Activated T-helper 2 cell treated with anti-CD3 and anti-CD28 coated beads, Interferon-gamma antibody, Interleukin-2, Interleukin-4, amounts not matched to agents 10 μg/mL and 5 μg/mL and 100 μg/mL, durations not matched to agents 14 hours and 24 hours and 36 hours (primary cell): ENCODE measurements around the gene ALK. TPM values are rescaled to one million over a fixed set of nuclear protein-coding genes. Genes with fewer than 3 reads are reported as not detected.
"Not testable (repeated sequence)": the region's sequence is repeated elsewhere in the genome, so short reads cannot be mapped to it uniquely, and the experiment has no call there.

Source experiments
- DNase-seq: peaks from one replicate; pipeline ENCODE4 v3.0.0; 2021; ENCODE audit warnings: low spot score
- H3K27ac Mint-ChIP-seq: one replicate; pipeline ENCODE4 v1.8.0; 2021; ENCODE audit warnings: mixed read lengths
- H3K27me3 Mint-ChIP-seq: one replicate; pipeline ENCODE4 v1.8.0; 2021; ENCODE audit warnings: low read depth, mixed read lengths
- H3K36me3 Mint-ChIP-seq: one replicate; pipeline ENCODE4 v1.8.0; 2021; ENCODE audit warnings: low read depth, mixed read lengths
- H3K4me1 Mint-ChIP-seq: one replicate; pipeline ENCODE4 v1.8.0; 2021; ENCODE audit warnings: low read depth, mixed read lengths
- H3K4me3 Mint-ChIP-seq: one replicate; pipeline ENCODE4 v1.8.0; 2021; ENCODE audit warnings: low read depth, mild to moderate bottlenecking, moderate library complexity, mixed read lengths
- H3K9me3 Mint-ChIP-seq: one replicate; pipeline ENCODE4 v1.8.0; 2021; ENCODE audit warnings: mixed read lengths
- intact Hi-C: fragments of 100-400 bp; cut with micrococcal nuclease; formaldehyde crosslinking; loops from one replicate; pipeline ENCODE4 v1.15.1; 2023
- total RNA-seq: library from RNA; stranded (reverse); gene quantifications from 2 replicates; pipeline ENCODE4 v1.2.3, GENCODE V29; 2022

Gene ALK
- total RNA-seq, 1 donor from 2014 or later = not detected

GRCh38 chr2:29269095-29269764 lies 652.2 kb downstream of the ALK start:
- Mint-ChIP-seq H3K4me3 (no peak overlapping the region), H3K36me3 (no peaks in the 10 kb centered on the region), H3K9me3 (no peaks in the 10 kb centered on the region), H3K4me1 (no peaks in the 10 kb centered on the region), H3K27ac (no peak overlapping the region), H3K27me3 (peaks cover 7% of the 10 kb centered on the region)
- no peak for DNase-seq
- intact Hi-C loops = no loop called here

- H3K27me3 Mint-ChIP-seq = peaks cover 2% of the 10 kb centered on the region
- H3K27ac Mint-ChIP-seq = no peak overlapping the region
- intact Hi-C loops = no loop called here
- no peak for DNase-seq
- no peak overlapping the region for H3K4me3 Mint-ChIP-seq
- no peaks in the 10 kb centered on the region for H3K36me3 Mint-ChIP-seq
- H3K9me3 Mint-ChIP-seq = no peaks in the 10 kb centered on the region
- no peaks in the 10 kb centered on the region for H3K4me1 Mint-ChIP-seq
Observed at GRCh38 chr2:29267720-29268119, 653.7 kb downstream of the ALK start.

- no peak for DNase-seq
- Mint-ChIP-seq H3K9me3 (no peaks in the 10 kb centered on the region), H3K36me3 (no peaks in the 10 kb centered on the region), H3K27me3 (peaks cover 16% of the 10 kb centered on the region), H3K4me3 (no peak overlapping the region), H3K27ac (no peak overlapping the region), H3K4me1 (peaks cover 5% of the 10 kb centered on the region)
- intact Hi-C loops = no loop called here
Observed at GRCh38 chr2:29263886-29264285, 657.5 kb downstream of the ALK start.

- intact Hi-C loops = no loop called here
- peaks cover 21% of the 10 kb centered on the region for H3K27me3 Mint-ChIP-seq
- no peaks in the 10 kb centered on the region for H3K36me3 Mint-ChIP-seq
- no peak overlapping the region for H3K4me3 Mint-ChIP-seq
- H3K27ac Mint-ChIP-seq = no peak overlapping the region
- no peak for DNase-seq
- no peaks in the 10 kb centered on the region for H3K9me3 Mint-ChIP-seq
- peaks cover 5% of the 10 kb centered on the region for H3K4me1 Mint-ChIP-seq
Observed at GRCh38 chr2:29262681-29263260, 658.6 kb downstream of the ALK start.

- Mint-ChIP-seq H3K4me3 (no peak overlapping the region), H3K4me1 (peaks cover 5% of the 10 kb centered on the region), H3K27ac (no peak overlapping the region), H3K27me3 (peaks cover 19% of the 10 kb centered on the region), H3K36me3 (no peaks in the 10 kb centered on the region), H3K9me3 (no peaks in the 10 kb centered on the region)
- no peak for DNase-seq
- intact Hi-C loops = no loop called here
Observed at GRCh38 chr2:29261003-29261402, 660.4 kb downstream of the ALK start.

GRCh38 chr2:29260142-29260772 lies 661.1 kb downstream of the ALK start:
- H3K4me3 Mint-ChIP-seq = no peak overlapping the region

GRCh38 chr2:29259221-29259620 lies 662.2 kb downstream of the ALK start:
- H3K36me3 Mint-ChIP-seq = no peaks in the 10 kb centered on the region
- peaks cover 23% of the 10 kb centered on the region for H3K27me3 Mint-ChIP-seq
- H3K4me1 Mint-ChIP-seq = peaks cover 5% of the 10 kb centered on the region
- intact Hi-C loops = no loop called here
- H3K9me3 Mint-ChIP-seq = no peaks in the 10 kb centered on the region
- DNase-seq = no peak
- H3K4me3 Mint-ChIP-seq = no peak overlapping the region
- no peak overlapping the region for H3K27ac Mint-ChIP-seq

More at GRCh38 chr2:29260142-29260772, 661.1 kb downstream of the ALK start:
- intact Hi-C loops = no loop called here
- DNase-seq = no peak
- no peaks in the 10 kb centered on the region for H3K9me3 Mint-ChIP-seq
- peaks cover 5% of the 10 kb centered on the region for H3K4me1 Mint-ChIP-seq
- H3K27ac Mint-ChIP-seq = no peak overlapping the region
- H3K36me3 Mint-ChIP-seq = no peaks in the 10 kb centered on the region
- peaks cover 23% of the 10 kb centered on the region for H3K27me3 Mint-ChIP-seq

GRCh38 chr2:29255004-29255403 lies 666.4 kb downstream of the ALK start:
- Mint-ChIP-seq H3K27ac (no peak overlapping the region), H3K9me3 (no peaks in the 10 kb centered on the region), H3K36me3 (no peaks in the 10 kb centered on the region), H3K4me3 (no peak overlapping the region), H3K27me3 (peaks cover 10% of the 10 kb centered on the region), H3K4me1 (no peaks in the 10 kb centered on the region)
- intact Hi-C loops = no loop called here
- no peak for DNase-seq

- intact Hi-C loops, H3K36me3 Mint-ChIP-seq, H3K9me3 Mint-ChIP-seq, DNase-seq, H3K4me3 Mint-ChIP-seq, H3K27me3 Mint-ChIP-seq, H3K27ac Mint-ChIP-seq, H3K4me1 Mint-ChIP-seq: not testable (repeated sequence)
Observed at GRCh38 chr2:29253495-29254275, 667.7 kb downstream of the ALK start.

- Mint-ChIP-seq H3K4me1 (no peaks in the 10 kb centered on the region), H3K4me3 (no peak overlapping the region), H3K36me3 (no peaks in the 10 kb centered on the region), H3K27ac (no peak overlapping the region), H3K27me3 (peaks cover 4% of the 10 kb centered on the region), H3K9me3 (no peaks in the 10 kb centered on the region)
- DNase-seq = no peak
- intact Hi-C loops = no loop called here
Observed at GRCh38 chr2:29253026-29253425, 668.4 kb downstream of the ALK start.

- Mint-ChIP-seq H3K9me3 (no peaks in the 10 kb centered on the region), H3K27me3 (peaks cover 4% of the 10 kb centered on the region), H3K4me1 (no peaks in the 10 kb centered on the region), H3K4me3 (no peak overlapping the region), H3K27ac (no peak overlapping the region), H3K36me3 (no peaks in the 10 kb centered on the region)
- DNase-seq = no peak
- intact Hi-C loops = no loop called here
Observed at GRCh38 chr2:29251406-29251805, 670.0 kb downstream of the ALK start.

- H3K4me1 Mint-ChIP-seq = no peaks in the 10 kb centered on the region
- H3K27ac Mint-ChIP-seq = no peak overlapping the region
- no peak for DNase-seq
- intact Hi-C loops = no loop called here
- H3K36me3 Mint-ChIP-seq = no peaks in the 10 kb centered on the region
- no peak overlapping the region for H3K4me3 Mint-ChIP-seq
- peaks cover 4% of the 10 kb centered on the region for H3K27me3 Mint-ChIP-seq
- no peaks in the 10 kb centered on the region for H3K9me3 Mint-ChIP-seq
Observed at GRCh38 chr2:29250977-29251376, 670.4 kb downstream of the ALK start.
